Measurements from ENCODE around the gene KCTD4.

KCTD4 gene

DNA sequence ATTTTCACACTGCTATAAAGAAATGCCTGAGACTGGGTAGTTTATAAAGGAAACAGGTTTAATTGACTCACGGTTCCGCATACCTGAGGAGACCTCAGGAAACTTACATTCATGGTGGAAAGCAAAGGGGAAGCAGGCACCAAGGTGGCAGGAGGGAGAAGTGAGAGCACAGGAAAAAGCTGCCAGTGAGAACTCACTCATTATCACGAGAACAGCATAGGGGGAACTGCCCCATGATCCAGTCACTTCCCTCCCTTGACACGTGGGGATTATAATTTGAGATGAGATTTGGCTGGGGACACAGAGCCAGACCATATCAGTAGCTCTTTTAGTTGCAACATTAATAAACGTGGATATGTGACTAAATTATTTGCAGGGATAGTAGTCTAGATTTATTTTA, 4.3 kb upstream of the KCTD4 start:
- DNase-seq (ENCODE audit: extremely low read depth, low read depth) = no peak
- TF ChIP-seq, protein P1, sequence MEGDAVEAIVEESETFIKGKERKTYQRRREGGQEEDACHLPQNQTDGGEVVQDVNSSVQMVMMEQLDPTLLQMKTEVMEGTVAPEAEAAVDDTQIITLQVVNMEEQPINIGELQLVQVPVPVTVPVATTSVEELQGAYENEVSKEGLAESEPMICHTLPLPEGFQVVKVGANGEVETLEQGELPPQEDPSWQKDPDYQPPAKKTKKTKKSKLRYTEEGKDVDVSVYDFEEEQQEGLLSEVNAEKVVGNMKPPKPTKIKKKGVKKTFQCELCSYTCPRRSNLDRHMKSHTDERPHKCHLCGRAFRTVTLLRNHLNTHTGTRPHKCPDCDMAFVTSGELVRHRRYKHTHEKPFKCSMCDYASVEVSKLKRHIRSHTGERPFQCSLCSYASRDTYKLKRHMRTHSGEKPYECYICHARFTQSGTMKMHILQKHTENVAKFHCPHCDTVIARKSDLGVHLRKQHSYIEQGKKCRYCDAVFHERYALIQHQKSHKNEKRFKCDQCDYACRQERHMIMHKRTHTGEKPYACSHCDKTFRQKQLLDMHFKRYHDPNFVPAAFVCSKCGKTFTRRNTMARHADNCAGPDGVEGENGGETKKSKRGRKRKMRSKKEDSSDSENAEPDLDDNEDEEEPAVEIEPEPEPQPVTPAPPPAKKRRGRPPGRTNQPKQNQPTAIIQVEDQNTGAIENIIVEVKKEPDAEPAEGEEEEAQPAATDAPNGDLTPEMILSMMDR (IDR thresholded peaks at IDR 0.05; ENCODE audit: low read depth, low read length) = no peak

DNA sequence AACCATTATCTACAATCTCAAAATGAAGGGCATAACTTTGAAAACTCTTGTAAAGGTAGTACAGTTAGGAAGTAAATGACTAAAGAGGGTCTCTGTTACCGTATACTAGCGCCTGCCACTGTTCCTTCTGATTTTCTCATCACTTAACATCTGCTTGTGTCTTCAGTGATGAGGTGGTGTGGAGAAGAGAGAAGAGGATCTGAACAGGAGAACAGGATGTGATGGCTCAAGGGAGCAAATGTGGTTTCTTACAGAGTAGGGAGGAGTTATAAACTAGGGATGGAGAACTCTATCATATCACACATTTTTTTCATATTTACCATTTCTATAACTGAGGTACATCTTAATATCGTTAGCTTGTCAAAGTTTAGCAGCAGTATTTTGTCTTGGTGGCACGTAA, 1.1 kb downstream of the KCTD4 start:
- DNase-seq (ENCODE audit: extremely low read depth, low read depth) = no peak
- TF ChIP-seq, protein P1 (IDR thresholded peaks at IDR 0.05; ENCODE audit: low read depth, low read length) = no peak

DNA sequence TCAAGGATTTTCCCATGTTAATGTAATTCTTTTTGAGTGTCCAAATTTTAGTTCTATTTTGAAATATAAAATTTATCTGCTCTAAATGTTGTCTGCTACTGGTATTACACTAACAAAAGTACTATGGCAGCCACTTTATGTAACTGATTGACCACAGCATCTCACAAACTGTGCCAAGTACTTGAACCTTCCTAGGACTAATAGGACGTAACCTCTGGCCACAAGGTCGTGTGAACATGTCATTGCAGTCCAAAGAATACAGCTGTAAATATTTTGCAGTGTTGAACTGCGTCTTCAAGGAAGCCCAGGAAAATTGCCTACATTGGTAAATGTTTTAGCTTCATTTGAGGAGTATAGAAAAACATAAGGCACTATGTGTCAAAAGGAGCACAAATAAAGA, 1.9 kb downstream of the KCTD4 start:
- no peak for DNase-seq (ENCODE audit: extremely low read depth, low read depth)
- TF ChIP-seq, protein P1 (IDR thresholded peaks at IDR 0.05; ENCODE audit: low read depth, low read length) = no peak

DNA sequence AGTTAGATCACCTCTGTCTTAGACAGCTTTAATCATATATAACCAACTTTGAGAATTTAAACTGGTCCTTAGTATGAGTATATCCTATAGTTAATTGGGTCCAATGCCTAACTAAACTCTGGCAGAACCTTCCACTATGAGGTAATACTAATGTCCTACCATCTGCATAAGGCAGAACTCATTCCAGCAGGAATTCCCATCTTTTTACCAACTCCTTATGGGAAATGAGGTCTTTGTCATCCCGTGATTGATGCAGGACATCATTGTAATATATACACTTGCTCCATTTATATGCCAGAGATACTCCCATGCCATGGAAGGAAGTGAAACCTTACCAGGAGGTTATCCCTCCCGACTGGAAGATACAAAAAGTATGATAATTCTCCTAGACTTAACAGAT, 2.8 kb downstream of the KCTD4 start:
- TF ChIP-seq, protein P1 (IDR thresholded peaks at IDR 0.05; ENCODE audit: low read depth, low read length) = no peak
- no peak for DNase-seq (ENCODE audit: extremely low read depth, low read depth)

DNA sequence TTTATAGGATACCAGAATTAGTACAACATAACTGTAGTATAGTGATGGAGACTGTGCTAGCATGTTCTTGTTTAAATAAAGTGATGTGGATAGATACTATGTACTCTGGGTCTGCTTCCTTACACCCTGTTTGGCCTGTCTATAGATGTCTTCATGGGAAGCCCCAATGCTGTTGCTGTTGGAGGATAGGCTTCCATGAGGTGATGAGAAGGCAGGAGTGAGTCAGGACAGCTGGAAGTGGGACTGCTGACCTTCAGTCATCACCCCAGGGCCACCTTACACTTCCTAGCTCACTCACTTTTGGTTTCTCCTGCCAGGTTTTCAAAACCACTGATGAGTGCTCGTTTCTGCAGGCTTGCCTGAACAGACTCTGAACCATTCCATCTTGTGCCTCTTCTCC, 4.2 kb downstream of the KCTD4 start:
- DNase-seq (ENCODE audit: extremely low read depth, low read depth) = no peak

DNA sequence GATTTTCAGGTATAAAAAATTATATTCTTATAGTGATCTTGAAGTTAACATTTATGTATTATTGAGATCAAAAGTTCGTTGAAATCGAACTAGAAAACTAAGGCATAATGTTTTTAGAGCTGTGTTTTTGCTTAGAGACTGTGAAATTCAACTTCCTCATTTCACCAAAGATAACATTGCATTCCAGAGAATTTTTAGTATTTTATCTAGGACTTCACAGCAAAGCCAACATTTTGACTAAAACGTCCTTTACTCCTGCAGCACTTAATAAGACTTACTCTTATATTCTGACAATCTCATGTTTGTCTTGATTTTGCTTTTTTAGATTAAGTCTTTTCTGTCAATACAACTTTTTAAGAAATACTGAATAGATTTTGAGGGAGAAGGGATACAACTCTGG, 4.7 kb downstream of the KCTD4 start:
- TF ChIP-seq, protein P1 (IDR thresholded peaks at IDR 0.05; ENCODE audit: low read depth, low read length) = no peak
- DNase-seq (ENCODE audit: extremely low read depth, low read depth) = no peak

More for the DNA sequence above, 4.2 kb downstream of the KCTD4 start:
- TF ChIP-seq, protein P1 (IDR thresholded peaks at IDR 0.05; ENCODE audit: low read depth, low read length) = no peak

DNA sequence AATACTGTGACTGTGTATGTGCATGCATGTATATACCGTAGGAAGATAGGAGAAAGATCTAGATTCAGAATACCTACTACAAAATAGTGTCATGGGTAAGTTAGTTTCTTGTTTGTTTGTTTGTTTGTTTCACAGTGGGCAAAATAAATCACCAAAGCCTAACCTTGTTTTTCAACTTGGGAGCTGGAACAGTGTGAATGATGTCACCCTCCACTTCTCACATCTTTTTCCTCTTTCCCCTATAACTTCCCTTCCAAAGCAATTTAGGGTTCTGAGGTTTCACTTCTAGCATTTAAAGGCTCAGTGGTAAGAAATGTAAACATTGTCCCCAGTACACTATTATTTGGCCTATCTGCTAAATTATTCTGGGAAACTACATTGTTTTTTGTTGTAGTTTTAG, 5.4 kb downstream of the KCTD4 start:
- TF ChIP-seq, protein P1 (IDR thresholded peaks at IDR 0.05; ENCODE audit: low read depth, low read length) = no peak
- DNase-seq (ENCODE audit: extremely low read depth, low read depth) = no peak
